ENCODE measurements around the gene CDK18.

Gene CDK18

DNA sequence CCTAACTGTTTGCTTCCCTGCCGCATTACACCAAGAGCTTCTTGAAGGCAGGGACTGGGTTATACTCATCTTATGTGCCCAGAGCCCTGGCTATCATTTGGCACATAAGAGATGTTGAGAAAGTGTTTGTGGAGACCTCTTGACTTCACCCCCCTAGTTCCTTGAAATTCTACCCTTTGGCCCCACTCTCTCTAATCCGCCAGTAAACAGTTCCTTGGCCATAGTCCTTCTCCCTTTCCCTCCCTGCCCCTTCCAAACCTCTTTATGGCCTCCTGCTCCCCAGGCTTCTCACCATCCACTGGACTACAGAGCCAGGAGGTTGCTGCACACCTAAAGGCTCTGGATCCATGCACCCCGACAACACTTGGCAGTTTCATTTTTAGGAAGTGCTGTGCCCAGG, 1.5 kb upstream of the CDK18 start:
- in situ Hi-C loops (cut with HindIII; ENCODE audit: low sequenced_read_pairs): no loop called here
- no peak overlapping the region for H3K4me3 ChIP-seq (ENCODE audit: low read depth, low read length)
- DNase-seq (ENCODE audit: low read depth, low spot score): no peak
- TF ChIP-seq CTCF (IDR thresholded peaks at IDR 0.05; ENCODE audit: low read depth, low read length): no peak

DNA sequence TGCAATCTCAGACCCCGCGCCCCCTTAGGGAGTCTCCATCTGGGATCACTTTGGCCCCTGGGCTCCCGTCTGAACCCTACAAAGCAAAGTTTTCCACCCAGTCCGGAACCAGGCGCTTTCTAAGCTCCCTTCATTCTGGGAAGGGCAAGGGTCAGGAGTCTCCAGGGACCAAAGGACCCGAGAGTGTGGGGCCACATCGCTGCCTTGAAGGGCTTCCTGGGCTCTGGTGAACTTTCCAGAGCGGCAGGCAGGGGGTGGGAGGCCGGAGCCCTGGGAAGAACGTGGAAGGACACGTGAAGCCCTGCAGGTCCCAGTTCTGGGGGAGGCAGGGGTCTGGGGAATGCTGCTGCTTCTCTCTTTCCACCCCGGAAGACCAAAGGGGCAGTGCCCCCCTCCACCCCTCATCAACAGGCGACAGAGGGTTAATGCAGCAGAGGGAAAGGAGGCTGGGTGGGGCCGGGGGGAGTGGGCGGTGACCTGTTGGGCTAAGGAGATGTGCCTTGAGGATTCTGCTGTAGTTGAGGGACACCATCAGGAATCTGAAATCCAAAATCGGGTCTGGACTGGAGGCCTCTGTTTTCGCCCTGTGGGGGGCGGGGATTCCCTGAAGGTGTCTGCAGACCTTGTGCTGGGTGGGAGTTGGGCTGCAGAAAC, 734 bp downstream of the CDK18 start:
- in situ Hi-C loops (cut with HindIII; ENCODE audit: low sequenced_read_pairs): no loop called here
- no peak for TF ChIP-seq CTCF (IDR thresholded peaks at IDR 0.05; ENCODE audit: low read depth, low read length)
- peak overlapping the region; percentile 26 for H3K4me3 ChIP-seq (ENCODE audit: low read depth, low read length)
- DNase-seq (ENCODE audit: low read depth, low spot score): no peak

DNA sequence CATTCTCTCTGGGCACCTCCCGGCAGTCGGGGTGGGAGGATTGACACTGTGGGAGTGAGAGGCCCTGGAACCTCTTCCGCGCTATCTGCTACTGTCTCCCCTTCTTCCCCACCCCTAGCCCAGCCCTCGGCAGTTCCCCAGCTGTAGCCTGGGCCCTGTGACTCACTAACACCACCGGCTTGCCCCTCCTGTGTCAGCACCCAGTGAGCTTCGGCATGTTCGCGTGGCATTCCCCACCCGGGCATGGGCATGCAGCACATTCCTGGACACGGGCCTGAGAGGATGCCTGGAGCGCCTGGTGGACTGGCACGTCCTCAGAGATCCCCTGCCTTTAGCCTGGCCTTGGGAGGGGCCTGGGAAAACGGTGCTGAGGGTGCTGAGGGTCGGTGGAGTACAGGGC, 1.3 kb downstream of the CDK18 start:
- no peak for TF ChIP-seq CTCF (IDR thresholded peaks at IDR 0.05; ENCODE audit: low read depth, low read length)
- no peak for DNase-seq (ENCODE audit: low read depth, low spot score)
- in situ Hi-C loops (cut with HindIII; ENCODE audit: low sequenced_read_pairs): no loop called here
- no peak overlapping the region for H3K4me3 ChIP-seq (ENCODE audit: low read depth, low read length)

GRCh38 chr1:205506409-205507200, 2.1 kb downstream of the CDK18 start:
- in situ Hi-C loops (cut with HindIII; ENCODE audit: low sequenced_read_pairs): no loop called here
- TF ChIP-seq CTCF (IDR thresholded peaks at IDR 0.05; ENCODE audit: low read depth, low read length): no peak
- DNase-seq (ENCODE audit: low read depth, low spot score): no peak
- H3K4me3 ChIP-seq (ENCODE audit: low read depth, low read length): no peak overlapping the region

DNA sequence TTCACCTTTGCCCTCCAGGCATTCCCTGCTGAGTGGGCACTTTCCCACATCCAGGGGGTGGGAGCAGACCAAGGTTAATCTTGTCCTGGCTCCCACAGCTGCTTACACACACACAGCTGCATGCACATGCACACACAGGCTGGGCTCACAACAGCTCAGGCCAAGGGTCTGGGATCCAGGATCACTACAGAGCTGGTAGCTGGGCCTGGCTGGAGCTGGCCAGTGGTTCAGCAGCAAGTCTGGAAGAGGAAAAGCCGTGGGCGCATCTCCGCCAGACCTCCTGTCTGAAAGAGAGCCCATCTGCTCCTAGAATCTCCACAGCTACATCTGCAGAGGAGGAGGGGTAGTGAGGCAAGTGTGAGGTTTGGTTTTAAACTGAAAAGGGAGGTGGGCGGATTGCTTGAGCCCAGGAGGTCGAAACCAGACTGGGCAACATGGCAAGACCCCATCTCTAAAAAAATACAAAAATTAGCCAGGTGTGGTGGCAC, 3.8 kb downstream of the CDK18 start:
- no peak for TF ChIP-seq CTCF (IDR thresholded peaks at IDR 0.05; ENCODE audit: low read depth, low read length)
- no peak overlapping the region for H3K4me3 ChIP-seq (ENCODE audit: low read depth, low read length)
- DNase-seq (ENCODE audit: low read depth, low spot score): no peak
- in situ Hi-C loops (cut with HindIII; ENCODE audit: low sequenced_read_pairs): no loop called here

GRCh38 chr1:205510308-205510950, 6.0 kb downstream of the CDK18 start:
- no peak for DNase-seq (ENCODE audit: low read depth, low spot score)
- no peak for TF ChIP-seq CTCF (IDR thresholded peaks at IDR 0.05; ENCODE audit: low read depth, low read length)
- in situ Hi-C loops (cut with HindIII; ENCODE audit: low sequenced_read_pairs): no loop called here
- H3K4me3 ChIP-seq (ENCODE audit: low read depth, low read length): no peak overlapping the region

Data from astrocyte of the spinal cord (primary cell).